HepG2 (cell line): Measurements from ENCODE around the gene C20orf144. TPM values are rescaled to one million over a fixed set of nuclear protein-coding genes. Genes with fewer than 3 reads are reported as not detected.

Source experiments
- AHDC1 ChIP-seq: sonication (generic); formaldehyde crosslinking; IDR thresholded peaks from 2 replicates; pipeline ENCODE4 v1.5.1; 2020; ENCODE audit warnings: mild to moderate bottlenecking, missing genetic modification reagents, borderline replicate concordance
- ETV6 ChIP-seq: sonication (generic); formaldehyde crosslinking; conservative IDR thresholded peaks from 2 replicates; pipeline ENCODE4 v1.4.0; 2020; ENCODE audit warnings: missing genetic modification reagents
- HNF4A ChIP-seq: sonication (generic); formaldehyde crosslinking; IDR thresholded peaks from 2 replicates; pipeline ENCODE4 v1.4.0; 2020; ENCODE audit warnings: missing genetic modification reagents
- KLF11 ChIP-seq: IDR thresholded peaks from 2 replicates; pipeline ENCODE4 v1.6.1; 2016; ENCODE audit warnings: missing compliant biosample characterization
- NFKB2 ChIP-seq: sonication (generic); formaldehyde crosslinking; IDR thresholded peaks from 2 replicates; pipeline ENCODE4 v1.4.0; 2020; ENCODE audit warnings: missing genetic modification reagents, borderline replicate concordance
- PBX2 ChIP-seq: IDR thresholded peaks from 2 replicates; pipeline ENCODE4 v1.6.1; 2016; ENCODE audit warnings: control low read depth
- RFX5 ChIP-seq: IDR thresholded peaks from 2 replicates; pipeline ENCODE4 v1.6.1; 2011; ENCODE audit warnings: low read depth, low read length, improper control_type of control experiment
- TCF7 ChIP-seq: sonication (generic); IDR thresholded peaks from 2 replicates; pipeline ENCODE4 v1.6.1; 2016; ENCODE audit warnings: antibody characterized with exemption, low read depth
- XBP1 ChIP-seq: sonication (generic); formaldehyde crosslinking; IDR thresholded peaks from 2 replicates; pipeline ENCODE4 v1.5.0; 2020; ENCODE audit warnings: missing genetic modification reagents
- ZFX ChIP-seq: sonication (generic); formaldehyde crosslinking; IDR thresholded peaks from 2 replicates; pipeline ENCODE4 v1.4.0; 2020; ENCODE audit warnings: mild to moderate bottlenecking, low read depth, missing genetic modification reagents, moderate library complexity
- ZFY ChIP-seq: sonication (generic); formaldehyde crosslinking; IDR thresholded peaks from 2 replicates; pipeline ENCODE4 v1.4.0; 2020; ENCODE audit warnings: missing genetic modification reagents
- ZMYM2 ChIP-seq: sonication (generic); formaldehyde crosslinking; IDR thresholded peaks from 2 replicates; pipeline ENCODE4 v1.8.0; 2022; ENCODE audit warnings: mild to moderate bottlenecking, missing genetic modification reagents
- ZNF205 ChIP-seq: IDR thresholded peaks from 2 replicates; pipeline ENCODE4 v1.6.1; 2018; ENCODE audit warnings: missing biosample characterization, missing genetic modification reagents
- ZNF234 ChIP-seq: sonication (generic); formaldehyde crosslinking; conservative IDR thresholded peaks from 2 replicates; pipeline ENCODE4 v1.5.1; 2020; ENCODE audit warnings: mild to moderate bottlenecking, missing genetic modification reagents
- ZNF333 ChIP-seq: sonication (generic); formaldehyde crosslinking; IDR thresholded peaks from 2 replicates; pipeline ENCODE4 v1.4.0; 2020; ENCODE audit warnings: mild to moderate bottlenecking, missing genetic modification reagents, borderline replicate concordance
- ZNF512B ChIP-seq: sonication (generic); formaldehyde crosslinking; IDR thresholded peaks from 2 replicates; pipeline ENCODE4 v1.5.1; 2020; ENCODE audit warnings: missing genetic modification reagents, mild to moderate bottlenecking, borderline replicate concordance
- ZNF543 ChIP-seq: sonication (generic); formaldehyde crosslinking; IDR thresholded peaks from 2 replicates; pipeline ENCODE4 v1.4.0; 2020; ENCODE audit warnings: mild to moderate bottlenecking, missing genetic modification reagents
- ZNF639 ChIP-seq: conservative IDR thresholded peaks from 2 replicates; pipeline ENCODE4 v1.6.1; 2018; ENCODE audit warnings: missing genetic modification reagents
- ZNF773 ChIP-seq: sonication (generic); formaldehyde crosslinking; IDR thresholded peaks from 2 replicates; pipeline ENCODE4 v1.4.0; 2020; ENCODE audit warnings: missing genetic modification reagents, borderline replicate concordance
- polyA plus RNA-seq, 8 experiments: library from polyadenylated mRNA; depleted of rRNA in 3 of 8; stranded (reverse) in 7 of 8; unstranded in 1 of 8; fragments of >200 nt; fragmentation: Illumina TruSeq in 4 of 8; extraction: Trizol in 4 of 8; gene quantifications; 2 replicates each; pipeline versions ENCODE4 v1.2.1 to v1.2.3, GENCODE V29; 2011 to 2016; ENCODE audit warnings: low read depth in 4 of 8, missing spikeins in 1 of 8, mixed read lengths in 1 of 8; ENCODE audit not compliant: insufficient read depth in 1 of 8
- total RNA-seq, 5 experiments: library from RNA; depleted of rRNA; stranded (reverse); fragments of >200 nt; fragmentation: Illumina TruSeq; extraction: Trizol; gene quantifications; 2 replicates each; pipeline ENCODE4 v1.2.3, GENCODE V29; 2016; ENCODE audit warnings: low read depth in 1 of 5

The C20orf144 gene
- total and polyA plus RNA-seq, 2 of the 13 experiments (the other 11 are each of a cell fraction or from before 2014, with no cell fraction given): 0.09 to 0.16 TPM

- TF ChIP-seq KLF11 (CRISPR knock-in tag) (no peak), ZMYM2 (CRISPR knock-in tag) (no peak), ZNF543 (CRISPR knock-in tag) (no peak), ZNF639 (0 out of 2 replicates have a peak, but pooled peaks have one; percentile 28), ZFY (CRISPR knock-in tag) (no peak), ZNF512B (CRISPR knock-in tag) (0 out of 2 replicates have a peak, but pooled peaks have one; percentile 5), ETV6 (no peak), ZNF333 (peak; percentile 78; the same call in 1 of the 2 replicates), HNF4A (CRISPR knock-in tag) (no peak), ZNF205 (peak; percentile 66; the same call in 1 of the 2 replicates), ZFX (CRISPR knock-in tag) (peak; percentile 49; the same call in 1 of the 2 replicates), RFX5 (no peak), NFKB2 (CRISPR knock-in tag) (no peak), ZNF234 (no peak), TCF7 (no peak), AHDC1 (CRISPR knock-in tag) (no peak), XBP1 (CRISPR knock-in tag) (no peak), PBX2 (CRISPR knock-in tag) (no peak), ZNF773 (CRISPR knock-in tag) (no peak)
These were observed 11.5 kb downstream of the C20orf144 start (continued) for GRCh38 chr20:33673410-33674293.
